ENCODE results near the gene NTN4. TPM values are rescaled to one million over a fixed set of nuclear protein-coding genes. Genes with fewer than 3 reads are reported as not detected.
A peak's percentile ranks its signal among the peaks of the same experiment; 100 is the strongest.

NTN4 gene
- total RNA-seq, 1 donor from 2014 or later = 120 TPM

GRCh38 chr12:95733141-95733825 lies 57.3 kb downstream of the NTN4 start:
- no peak for TF ChIP-seq CTCF (conservative IDR thresholded peaks at IDR 0.05; ENCODE audit: low read depth, low read length)
- DNase-seq (ENCODE audit: low read depth) = no peak
- no peak overlapping the region for H3K4me3 ChIP-seq (ENCODE audit: low read depth, low read length)

DNA sequence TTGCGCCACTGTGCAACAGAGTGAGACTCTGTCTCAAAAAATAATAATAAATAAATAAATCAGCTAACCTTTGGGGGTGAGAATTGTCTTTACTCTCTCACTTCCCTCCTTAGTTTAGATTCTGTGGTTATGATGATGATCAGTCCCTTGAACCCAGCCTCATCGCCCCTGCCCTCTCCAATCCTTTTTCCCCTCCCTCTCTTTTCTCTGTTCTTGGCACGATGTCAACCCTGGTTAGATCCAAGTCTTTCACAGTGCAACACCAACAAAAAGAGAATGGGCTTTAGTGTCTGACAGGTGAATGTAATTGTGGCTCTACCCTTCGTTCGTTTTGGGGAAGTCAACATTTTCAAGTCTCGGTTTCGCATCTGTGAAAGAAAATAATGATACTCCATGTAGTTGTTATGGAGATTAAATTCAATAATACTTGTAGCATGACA lies 59.0 kb downstream of the NTN4 start:
- DNase-seq (ENCODE audit: low read depth) = no peak
- no peak for TF ChIP-seq CTCF (conservative IDR thresholded peaks at IDR 0.05; ENCODE audit: low read depth, low read length)
- no peak overlapping the region for H3K4me3 ChIP-seq (ENCODE audit: low read depth, low read length)

DNA sequence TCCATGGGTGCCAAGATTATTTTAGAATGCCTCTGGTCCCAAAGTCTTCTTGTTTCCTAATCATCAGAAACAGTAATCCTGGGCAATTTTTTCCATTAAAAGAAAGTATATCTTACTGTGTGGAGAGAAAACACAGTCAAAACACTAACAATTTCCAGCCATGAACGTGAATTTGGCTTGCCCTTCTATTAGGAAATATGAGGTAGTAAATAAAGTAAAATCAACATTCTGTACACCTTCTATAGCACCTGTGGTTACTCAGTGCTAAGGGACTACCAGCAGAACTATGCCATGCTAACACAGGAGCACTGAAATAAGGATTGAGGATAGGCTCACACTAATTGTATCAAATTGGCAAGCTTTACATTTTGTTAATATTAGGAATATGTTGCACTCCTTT lies 60.1 kb downstream of the NTN4 start:
- no peak for DNase-seq (ENCODE audit: low read depth)
- H3K4me3 ChIP-seq (ENCODE audit: low read depth, low read length) = no peak overlapping the region
- TF ChIP-seq CTCF (conservative IDR thresholded peaks at IDR 0.05; ENCODE audit: low read depth, low read length) = no peak

DNA sequence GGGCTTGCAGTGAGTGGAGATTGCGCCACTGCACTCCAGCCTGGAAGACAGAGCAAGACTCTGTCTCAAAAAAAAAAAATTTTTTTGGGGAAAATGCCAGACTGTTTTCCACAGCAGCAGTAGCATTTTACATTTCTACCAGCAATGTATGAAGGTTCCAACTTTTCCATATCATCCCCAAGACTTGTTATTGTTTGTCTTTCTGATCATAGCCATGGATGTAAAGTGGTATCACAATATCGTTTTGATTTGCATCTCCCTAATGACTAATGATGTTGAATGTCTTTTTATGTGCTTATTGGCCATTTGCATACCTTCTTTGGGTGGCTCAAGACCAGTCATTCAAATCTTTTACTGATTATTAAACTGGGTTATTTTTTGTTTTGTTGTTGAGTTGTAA lies 63.7 kb downstream of the NTN4 start:
- H3K4me3 ChIP-seq (ENCODE audit: low read depth, low read length) = no peak overlapping the region
- TF ChIP-seq CTCF (conservative IDR thresholded peaks at IDR 0.05; ENCODE audit: low read depth, low read length) = no peak
- no peak for DNase-seq (ENCODE audit: low read depth)

GRCh38 chr12:95724767-95725166 lies 65.8 kb downstream of the NTN4 start:
- TF ChIP-seq CTCF (conservative IDR thresholded peaks at IDR 0.05; ENCODE audit: low read depth, low read length) = no peak
- no peak overlapping the region for H3K4me3 ChIP-seq (ENCODE audit: low read depth, low read length)
- DNase-seq (ENCODE audit: low read depth) = no peak

DNA sequence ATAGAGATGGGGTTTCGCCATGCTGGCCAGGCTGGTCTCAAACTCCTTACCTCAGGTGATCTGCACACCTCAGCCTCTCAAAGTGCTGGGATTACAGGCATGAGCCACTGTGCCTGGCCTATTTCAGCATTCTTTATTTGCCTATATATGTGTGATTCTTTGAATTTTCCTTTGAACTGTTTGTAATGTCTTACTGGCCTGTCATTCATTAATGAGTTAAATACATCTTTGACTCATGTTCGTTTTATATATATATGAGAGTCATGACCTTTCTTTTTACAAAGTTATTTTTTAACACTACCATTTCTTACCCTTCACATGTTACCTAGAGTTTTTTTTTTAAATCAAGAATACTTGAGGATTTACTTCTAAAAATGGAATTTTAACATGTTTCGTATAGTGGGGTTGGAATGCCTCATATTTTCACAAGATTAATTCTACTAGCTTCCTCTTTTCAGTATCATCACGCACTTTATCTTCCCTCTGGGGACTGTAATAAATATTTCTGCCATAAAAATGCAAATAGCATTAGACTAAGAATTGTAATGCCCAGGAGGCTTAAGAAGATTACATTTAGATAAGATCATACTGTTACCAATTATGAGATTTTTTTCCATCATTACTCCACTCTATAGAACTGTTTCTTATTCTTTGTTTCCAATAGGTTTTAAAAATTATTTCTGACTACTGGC lies 66.7 kb downstream of the NTN4 start:
- no peak for DNase-seq (ENCODE audit: low read depth)
- no peak for TF ChIP-seq CTCF (conservative IDR thresholded peaks at IDR 0.05; ENCODE audit: low read depth, low read length)
- H3K4me3 ChIP-seq (ENCODE audit: low read depth, low read length) = no peak overlapping the region

DNA sequence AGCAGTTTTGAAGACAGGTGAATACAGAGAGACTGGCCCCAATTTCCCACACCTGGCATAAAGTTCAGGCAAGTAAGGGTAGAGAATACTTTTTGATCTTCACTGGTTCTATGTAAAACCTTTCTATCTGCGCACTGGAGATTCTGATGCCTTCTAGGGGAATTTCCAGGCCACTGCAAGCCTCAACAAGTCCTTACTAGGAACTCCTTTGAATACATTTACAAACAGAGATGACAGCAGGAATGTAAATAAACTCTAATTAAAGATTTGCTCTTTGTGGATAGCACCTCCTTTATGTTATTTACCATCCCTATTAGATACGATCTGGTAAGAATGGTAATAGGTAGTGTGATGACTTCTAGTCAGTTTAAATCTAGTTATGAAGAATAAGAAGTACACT lies 69.2 kb downstream of the NTN4 start:
- H3K4me3 ChIP-seq (ENCODE audit: low read depth, low read length) = no peak overlapping the region
- TF ChIP-seq CTCF (conservative IDR thresholded peaks at IDR 0.05; ENCODE audit: low read depth, low read length) = peak; percentile 25
- no peak for DNase-seq (ENCODE audit: low read depth)

Data from epithelial cell of proximal tubule (primary cell).